Measurements from ENCODE around the gene UCP1.
A peak's percentile ranks its signal among the peaks of the same experiment; 100 is the strongest.

The UCP1 gene

DNA sequence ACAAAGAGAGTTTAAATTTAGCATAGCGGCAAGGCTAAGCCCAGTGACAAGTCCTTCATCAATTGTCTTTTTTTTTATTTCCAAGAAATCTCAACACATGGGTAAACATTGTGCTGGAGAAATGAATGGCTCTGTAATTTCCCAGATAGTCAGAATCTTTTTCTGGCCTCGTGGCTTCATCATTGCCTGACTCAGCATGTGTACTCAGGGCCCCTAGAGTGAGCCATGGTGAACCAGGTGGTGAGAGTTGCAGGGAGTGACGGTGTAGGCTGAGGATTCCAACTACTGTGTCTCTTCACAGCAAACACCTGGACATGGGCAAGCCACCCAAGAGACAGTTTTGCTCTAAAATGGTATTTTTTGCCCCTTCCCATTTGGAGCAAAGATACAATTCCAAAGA lies 43.1 kb upstream of the UCP1 start:
- H3K4me3 ChIP-seq (ENCODE audit: insufficient read depth in 1 of 2, low read depth in 1 of 2, low read length in 2 of 2) = no peak overlapping the region
- WGBS = 59% methylated on average over 2 of the region's 3 CpGs
- H2BK5ac ChIP-seq (ENCODE audit: low read depth, low read length, poor library complexity, severe bottlenecking) = no peak overlapping the region
- no peaks in the 10 kb centered on the region for H3K79me1 ChIP-seq (replicated peaks; ENCODE audit: low read length, poor library complexity, severe bottlenecking)
- H2BK15ac ChIP-seq (ENCODE audit: low read depth, poor library complexity, severe bottlenecking) = no peak overlapping the region
- H3K14ac ChIP-seq (ENCODE audit: low read length in 2 of 2) = no peak overlapping the region
- H2AK5ac ChIP-seq (ENCODE audit: low read length, severe bottlenecking) = no peak overlapping the region
- DNase-seq = no peak
- no peak overlapping the region for H3K4ac ChIP-seq (ENCODE audit: low read depth in 1 of 2, low read length in 2 of 2)
- no peaks in the 10 kb centered on the region for H3K36me3 ChIP-seq (ENCODE audit: control insufficient read depth in 1 of 2, insufficient read depth in 2 of 2, low read depth in 1 of 2, low read length in 2 of 2)
- no peak overlapping the region for H2AFZ ChIP-seq (ENCODE audit: low read depth, low read length)
- H3K27me3 ChIP-seq (ENCODE audit: control insufficient read depth in 1 of 2, insufficient read depth in 1 of 2, low read length in 2 of 2) = peaks cover 0 to under 1% of the 10 kb centered on the region in 2 experiments
- H2BK12ac ChIP-seq (ENCODE audit: low read length in 2 of 2) = no peak overlapping the region
- H2BK120ac ChIP-seq (ENCODE audit: low read depth, low read length) = no peak overlapping the region
- H3K23ac ChIP-seq (ENCODE audit: low read length in 2 of 2) = no peak overlapping the region
- no peak overlapping the region for H3K27ac ChIP-seq (ENCODE audit: low read length, poor library complexity, severe bottlenecking)
- H3K9ac ChIP-seq (ENCODE audit: low read length) = no peak overlapping the region
- peaks cover 1% of the 10 kb centered on the region for H3K4me1 ChIP-seq (ENCODE audit: control insufficient read depth, insufficient read depth, low read depth, low read length)
- no peak overlapping the region for H3K18ac ChIP-seq (ENCODE audit: low read depth in 1 of 2, low read length in 2 of 2)
- no peak overlapping the region for H4K8ac ChIP-seq (ENCODE audit: low read length)
- H4K91ac ChIP-seq (ENCODE audit: low read length) = no peak overlapping the region
- H3K4me2 ChIP-seq (ENCODE audit: low read length, poor library complexity, severe bottlenecking) = no peak overlapping the region
- no peaks in the 10 kb centered on the region for H3K9me3 ChIP-seq (ENCODE audit: control insufficient read depth, low read length)

- no peak overlapping the region for H2BK12ac ChIP-seq (ENCODE audit: low read length in 2 of 2)
- H3K23ac ChIP-seq (ENCODE audit: low read length in 2 of 2) = no peak overlapping the region
- peak overlapping the region; percentile 31 for H3K9ac ChIP-seq (ENCODE audit: low read length)
- H3K79me1 ChIP-seq (replicated peaks; ENCODE audit: low read length, poor library complexity, severe bottlenecking) = no peaks in the 10 kb centered on the region
- peaks cover 0 to 13% of the 10 kb centered on the region in 2 experiments for H3K27me3 ChIP-seq (ENCODE audit: control insufficient read depth in 1 of 2, insufficient read depth in 1 of 2, low read length in 2 of 2)
- no peak overlapping the region for H4K8ac ChIP-seq (ENCODE audit: low read length)
- H2AFZ ChIP-seq (ENCODE audit: low read depth, low read length) = no peak overlapping the region
- WGBS = 54% methylated on average over 4 of the region's 6 CpGs
- H3K9me3 ChIP-seq (ENCODE audit: control insufficient read depth, low read length) = no peaks in the 10 kb centered on the region
- H3K36me3 ChIP-seq (ENCODE audit: control insufficient read depth in 1 of 2, insufficient read depth in 2 of 2, low read depth in 1 of 2, low read length in 2 of 2) = no peaks in the 10 kb centered on the region
- no peak overlapping the region for H3K18ac ChIP-seq (ENCODE audit: low read depth in 1 of 2, low read length in 2 of 2)
- DNase-seq = peak; percentile 54
- peaks cover 1% of the 10 kb centered on the region for H3K4me1 ChIP-seq (ENCODE audit: control insufficient read depth, insufficient read depth, low read depth, low read length)
- no peak overlapping the region for H3K14ac ChIP-seq (ENCODE audit: low read length in 2 of 2)
- no peak overlapping the region for H2BK120ac ChIP-seq (ENCODE audit: low read depth, low read length)
- H3K4me2 ChIP-seq (ENCODE audit: low read length, poor library complexity, severe bottlenecking) = no peak overlapping the region
- H4K91ac ChIP-seq (ENCODE audit: low read length) = no peak overlapping the region
- no peak overlapping the region for H2BK15ac ChIP-seq (ENCODE audit: low read depth, poor library complexity, severe bottlenecking)
- no peak overlapping the region for H2BK5ac ChIP-seq (ENCODE audit: low read depth, low read length, poor library complexity, severe bottlenecking)
- no peak overlapping the region for H2AK5ac ChIP-seq (ENCODE audit: low read length, severe bottlenecking)
- no peak overlapping the region for H3K4ac ChIP-seq (ENCODE audit: low read depth in 1 of 2, low read length in 2 of 2)
- H3K27ac ChIP-seq (ENCODE audit: low read length, poor library complexity, severe bottlenecking) = no peak overlapping the region
- no peak overlapping the region for H3K4me3 ChIP-seq (ENCODE audit: insufficient read depth in 1 of 2, low read depth in 1 of 2, low read length in 2 of 2)
These were observed 41.0 kb upstream of the UCP1 start for GRCh38 chr4:140609548-140610425.

- Histone ChIP-seq H2BK120ac (ENCODE audit: low read depth, low read length) (no peak overlapping the region), H3K79me1 (replicated peaks; ENCODE audit: low read length, poor library complexity, severe bottlenecking) (no peaks in the 10 kb centered on the region), H2BK12ac (ENCODE audit: low read length in 2 of 2) (no peak overlapping the region), H3K14ac (ENCODE audit: low read length in 2 of 2) (no peak overlapping the region), H3K23ac (ENCODE audit: low read length in 2 of 2) (no peak overlapping the region), H3K9me3 (ENCODE audit: control insufficient read depth, low read length) (no peaks in the 10 kb centered on the region), H3K4me2 (ENCODE audit: low read length, poor library complexity, severe bottlenecking) (no peak overlapping the region), H3K18ac (ENCODE audit: low read depth in 1 of 2, low read length in 2 of 2) (no peak overlapping the region), H4K8ac (ENCODE audit: low read length) (no peak overlapping the region), H2AK5ac (ENCODE audit: low read length, severe bottlenecking) (no peak overlapping the region), H4K91ac (ENCODE audit: low read length) (no peak overlapping the region), H2BK15ac (ENCODE audit: low read depth, poor library complexity, severe bottlenecking) (no peak overlapping the region), H3K4me1 (ENCODE audit: control insufficient read depth, insufficient read depth, low read depth, low read length) (peaks cover 1% of the 10 kb centered on the region), H2AFZ (ENCODE audit: low read depth, low read length) (no peak overlapping the region), H3K9ac (ENCODE audit: low read length) (no peak overlapping the region), H3K36me3 (ENCODE audit: control insufficient read depth in 1 of 2, insufficient read depth in 2 of 2, low read depth in 1 of 2, low read length in 2 of 2) (no peaks in the 10 kb centered on the region), H3K27me3 (ENCODE audit: control insufficient read depth in 1 of 2, insufficient read depth in 1 of 2, low read length in 2 of 2) (peaks cover 0 to 20% of the 10 kb centered on the region in 2 experiments), H3K27ac (ENCODE audit: low read length, poor library complexity, severe bottlenecking) (no peak overlapping the region), H3K4ac (ENCODE audit: low read depth in 1 of 2, low read length in 2 of 2) (no peak overlapping the region), H3K4me3 (ENCODE audit: insufficient read depth in 1 of 2, low read depth in 1 of 2, low read length in 2 of 2) (no peak overlapping the region), H2BK5ac (ENCODE audit: low read depth, low read length, poor library complexity, severe bottlenecking) (no peak overlapping the region)
- 94% methylated on average over 3 of the region's 4 CpGs for WGBS
- DNase-seq = no peak
These were observed 39.1 kb upstream of the UCP1 start for GRCh38 chr4:140607852-140608251.

- Histone ChIP-seq H3K4me2 (ENCODE audit: low read length, poor library complexity, severe bottlenecking) (no peak overlapping the region), H3K4me3 (ENCODE audit: insufficient read depth in 1 of 2, low read depth in 1 of 2, low read length in 2 of 2) (no peak overlapping the region), H3K14ac (ENCODE audit: low read length in 2 of 2) (no peak overlapping the region), H4K91ac (ENCODE audit: low read length) (no peak overlapping the region), H2BK12ac (ENCODE audit: low read length in 2 of 2) (no peak overlapping the region), H3K9me3 (ENCODE audit: control insufficient read depth, low read length) (no peaks in the 10 kb centered on the region), H3K27me3 (ENCODE audit: control insufficient read depth in 1 of 2, insufficient read depth in 1 of 2, low read length in 2 of 2) (peaks cover 0 to 37% of the 10 kb centered on the region in 2 experiments), H3K27ac (ENCODE audit: low read length, poor library complexity, severe bottlenecking) (no peak overlapping the region), H2BK15ac (ENCODE audit: low read depth, poor library complexity, severe bottlenecking) (no peak overlapping the region), H3K79me1 (replicated peaks; ENCODE audit: low read length, poor library complexity, severe bottlenecking) (no peaks in the 10 kb centered on the region), H2AFZ (ENCODE audit: low read depth, low read length) (no peak overlapping the region), H2BK5ac (ENCODE audit: low read depth, low read length, poor library complexity, severe bottlenecking) (no peak overlapping the region), H3K4ac (ENCODE audit: low read depth in 1 of 2, low read length in 2 of 2) (no peak overlapping the region), H3K18ac (ENCODE audit: low read depth in 1 of 2, low read length in 2 of 2) (no peak overlapping the region), H2AK5ac (ENCODE audit: low read length, severe bottlenecking) (no peak overlapping the region), H3K36me3 (ENCODE audit: control insufficient read depth in 1 of 2, insufficient read depth in 2 of 2, low read depth in 1 of 2, low read length in 2 of 2) (no peaks in the 10 kb centered on the region), H2BK120ac (ENCODE audit: low read depth, low read length) (no peak overlapping the region), H3K23ac (ENCODE audit: low read length in 2 of 2) (no peak overlapping the region), H3K4me1 (ENCODE audit: control insufficient read depth, insufficient read depth, low read depth, low read length) (no peaks in the 10 kb centered on the region), H4K8ac (ENCODE audit: low read length) (no peak overlapping the region), H3K9ac (ENCODE audit: low read length) (no peak overlapping the region)
- no peak for DNase-seq
- WGBS = 89% methylated on average over 4 of the region's 4 CpGs
These were observed 35.8 kb upstream of the UCP1 start for GRCh38 chr4:140604544-140604943.
